Posterior cingulate gyrus (tissue), 11 donors: Measurements from ENCODE around the gene APBA1.
"Not testable (repeated sequence)": the region's sequence is repeated elsewhere in the genome, so short reads cannot be mapped to it uniquely, and the experiment has no call there.

ENCODE experiments used
- DNase-seq, 10 donors: peaks; one replicate each; pipeline versions ENCODE4 v3.0.0 to v3.0.0-alpha.2; 2020 to 2021; ENCODE audit warnings: mixed read lengths in 3 of 10
- intact Hi-C: fragments of 100-400 bp; cut with DNase I; formaldehyde crosslinking; loops from one replicate; pipeline ENCODE4 v1.15.1; 2023

Gene APBA1

GRCh38 chr9:69428017-69428785 lies 244.0 kb downstream of the APBA1 start:
- DNase-seq = peak in 1 of 10 donors; percentile 56
- intact Hi-C loops = no loop called here

GRCh38 chr9:69427286-69427685 lies 244.9 kb downstream of the APBA1 start:
- intact Hi-C loops = no loop called here
- peak in 1 of 10 donors; percentile 38 for DNase-seq

GRCh38 chr9:69425136-69425801 lies 246.9 kb downstream of the APBA1 start:
- peak in 7 of 10 donors; percentile 26 to 92 (median 70) for DNase-seq
- intact Hi-C loops = no loop called here

- peak in 7 of 10 donors; percentile 48 to 93 (median 65) for DNase-seq
These were observed 250.0 kb downstream of the APBA1 start for GRCh38 chr9:69421908-69422801.

GRCh38 chr9:69420611-69421270 lies 251.4 kb downstream of the APBA1 start:
- intact Hi-C loops = loop anchor here (5.0 kb wide), 1 partner anchor 252 kb away; the partner anchor contains the start of gene APBA1
- DNase-seq = no peak

More at GRCh38 chr9:69421908-69422801, 250.0 kb downstream of the APBA1 start:
- intact Hi-C loops = loop anchor here (2.0 to 5.0 kb wide), 3 partner anchors 127 to 457 kb away; partner anchors contain the start of gene APBA1

- intact Hi-C loops = no loop called here
- peak in 9 of 10 donors; percentile 52 to 93 (median 70) for DNase-seq
These were observed 259.4 kb downstream of the APBA1 start for GRCh38 chr9:69412741-69413150.

GRCh38 chr9:69411931-69412740 lies 260.0 kb downstream of the APBA1 start:
- no peak for DNase-seq

GRCh38 chr9:69411246-69411645 lies 260.9 kb downstream of the APBA1 start:
- no peak for DNase-seq
- intact Hi-C loops = no loop called here

More at GRCh38 chr9:69411931-69412740, 260.0 kb downstream of the APBA1 start:
- intact Hi-C loops = no loop called here

GRCh38 chr9:69409936-69410335 lies 262.2 kb downstream of the APBA1 start:
- DNase-seq, intact Hi-C loops: not testable (repeated sequence)

GRCh38 chr9:69400470-69400869 lies 271.7 kb downstream of the APBA1 start:
- intact Hi-C loops = no loop called here
- DNase-seq = no peak

- intact Hi-C loops = loop anchor here (5.0 kb wide), 1 partner anchor 60 kb away; no protein-coding TSS in a partner anchor
- DNase-seq = no peak
These were observed 274.6 kb downstream of the APBA1 start for GRCh38 chr9:69397384-69398214.

- no peak for DNase-seq
- intact Hi-C loops = loop anchor here (5.0 kb wide), 1 partner anchor 59 kb away; no protein-coding TSS in a partner anchor
These were observed 275.4 kb downstream of the APBA1 start for GRCh38 chr9:69396759-69397158.

- intact Hi-C loops = loop anchor here (5.0 kb wide), 1 partner anchor 58 kb away; no protein-coding TSS in a partner anchor
- DNase-seq = peak in 4 of 10 donors; percentile 14 to 87 (median 50)
These were observed 276.5 kb downstream of the APBA1 start for GRCh38 chr9:69395718-69396117.

- intact Hi-C loops = no loop called here
- no peak for DNase-seq
These were observed 278.7 kb downstream of the APBA1 start for GRCh38 chr9:69393425-69393824.

GRCh38 chr9:69392826-69393225 lies 279.3 kb downstream of the APBA1 start:
- intact Hi-C loops = no loop called here
- DNase-seq = no peak

GRCh38 chr9:69391946-69392345 lies 280.2 kb downstream of the APBA1 start:
- DNase-seq = no peak
- intact Hi-C loops = no loop called here

- no peak for DNase-seq
- intact Hi-C loops = no loop called here
These were observed 280.7 kb downstream of the APBA1 start for GRCh38 chr9:69391487-69391886.

GRCh38 chr9:69389437-69389995 lies 282.7 kb downstream of the APBA1 start:
- intact Hi-C loops = no loop called here

More at GRCh38 chr9:69389437-69389995, 282.7 kb downstream of the APBA1 start:
- DNase-seq = no peak
